ENCODE measurements around the gene FIBCD1.

The FIBCD1 gene

DNA sequence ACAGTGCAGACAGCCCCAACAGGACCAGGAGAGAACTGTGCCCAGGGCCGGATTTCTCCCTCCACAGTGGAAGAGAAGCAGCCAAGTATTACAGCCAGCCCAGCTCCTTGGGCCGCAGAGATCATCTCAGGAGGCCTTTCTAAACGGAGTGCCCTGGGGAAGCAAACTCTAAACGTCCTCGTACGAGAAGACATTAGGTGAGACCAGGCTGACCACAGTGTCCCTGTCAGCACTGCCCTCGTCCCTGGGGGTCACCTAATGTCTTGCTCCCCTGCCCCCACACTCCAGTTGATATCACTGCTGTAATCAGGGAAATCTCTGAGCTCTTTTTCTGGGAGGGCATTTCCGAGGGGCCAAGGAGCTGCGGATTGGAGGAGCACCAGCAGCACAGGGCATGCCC is 48.9 kb downstream of the FIBCD1 start:
- no peak overlapping the region for H3K4me3 ChIP-seq (ENCODE audit: low read length)
- TF ChIP-seq, protein P1, sequence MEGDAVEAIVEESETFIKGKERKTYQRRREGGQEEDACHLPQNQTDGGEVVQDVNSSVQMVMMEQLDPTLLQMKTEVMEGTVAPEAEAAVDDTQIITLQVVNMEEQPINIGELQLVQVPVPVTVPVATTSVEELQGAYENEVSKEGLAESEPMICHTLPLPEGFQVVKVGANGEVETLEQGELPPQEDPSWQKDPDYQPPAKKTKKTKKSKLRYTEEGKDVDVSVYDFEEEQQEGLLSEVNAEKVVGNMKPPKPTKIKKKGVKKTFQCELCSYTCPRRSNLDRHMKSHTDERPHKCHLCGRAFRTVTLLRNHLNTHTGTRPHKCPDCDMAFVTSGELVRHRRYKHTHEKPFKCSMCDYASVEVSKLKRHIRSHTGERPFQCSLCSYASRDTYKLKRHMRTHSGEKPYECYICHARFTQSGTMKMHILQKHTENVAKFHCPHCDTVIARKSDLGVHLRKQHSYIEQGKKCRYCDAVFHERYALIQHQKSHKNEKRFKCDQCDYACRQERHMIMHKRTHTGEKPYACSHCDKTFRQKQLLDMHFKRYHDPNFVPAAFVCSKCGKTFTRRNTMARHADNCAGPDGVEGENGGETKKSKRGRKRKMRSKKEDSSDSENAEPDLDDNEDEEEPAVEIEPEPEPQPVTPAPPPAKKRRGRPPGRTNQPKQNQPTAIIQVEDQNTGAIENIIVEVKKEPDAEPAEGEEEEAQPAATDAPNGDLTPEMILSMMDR (conservative IDR thresholded peaks at IDR 0.05; ENCODE audit: low read length) = no peak
- DNase-seq (ENCODE audit: low read depth) = no peak

DNA sequence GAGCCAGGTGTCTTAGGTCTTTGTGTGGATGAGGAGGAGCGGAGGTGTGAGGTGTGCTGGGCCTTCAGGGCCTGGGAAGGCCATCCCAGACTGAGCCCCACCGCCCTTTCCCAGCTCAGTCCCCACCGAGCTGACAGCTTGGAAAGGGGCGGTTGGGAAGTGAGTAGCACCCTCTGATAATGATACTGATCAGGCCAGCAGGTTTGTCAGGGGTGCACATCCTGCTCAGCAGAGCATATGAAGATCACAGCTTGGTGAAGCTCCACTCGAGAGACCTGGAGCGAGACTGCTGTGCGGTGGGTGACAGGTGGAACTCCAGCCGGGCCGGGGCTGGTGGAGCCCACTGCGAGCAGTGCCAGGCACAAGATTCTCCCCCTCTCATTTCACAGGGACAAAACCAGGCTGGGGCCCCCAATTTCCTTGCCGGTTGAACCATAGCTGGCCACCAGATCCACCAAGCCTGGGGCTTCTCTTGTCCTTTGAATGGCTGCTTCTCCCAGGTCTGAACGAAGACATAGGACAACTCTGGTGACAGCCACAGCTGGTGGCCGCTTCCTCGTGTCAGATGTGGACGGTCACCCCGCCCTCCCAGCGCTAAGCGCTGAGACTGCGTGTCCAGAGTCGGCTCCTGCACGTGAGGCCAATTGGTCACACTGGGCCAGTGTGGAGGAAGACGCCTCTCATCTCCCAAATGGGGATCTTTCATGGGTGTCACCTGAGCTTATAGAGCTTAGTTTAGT is 50.7 kb downstream of the FIBCD1 start:
- no peak overlapping the region for H3K4me3 ChIP-seq (ENCODE audit: low read length)
- TF ChIP-seq, protein P1 (conservative IDR thresholded peaks at IDR 0.05; ENCODE audit: low read length) = no peak
- DNase-seq (ENCODE audit: low read depth) = no peak

DNA sequence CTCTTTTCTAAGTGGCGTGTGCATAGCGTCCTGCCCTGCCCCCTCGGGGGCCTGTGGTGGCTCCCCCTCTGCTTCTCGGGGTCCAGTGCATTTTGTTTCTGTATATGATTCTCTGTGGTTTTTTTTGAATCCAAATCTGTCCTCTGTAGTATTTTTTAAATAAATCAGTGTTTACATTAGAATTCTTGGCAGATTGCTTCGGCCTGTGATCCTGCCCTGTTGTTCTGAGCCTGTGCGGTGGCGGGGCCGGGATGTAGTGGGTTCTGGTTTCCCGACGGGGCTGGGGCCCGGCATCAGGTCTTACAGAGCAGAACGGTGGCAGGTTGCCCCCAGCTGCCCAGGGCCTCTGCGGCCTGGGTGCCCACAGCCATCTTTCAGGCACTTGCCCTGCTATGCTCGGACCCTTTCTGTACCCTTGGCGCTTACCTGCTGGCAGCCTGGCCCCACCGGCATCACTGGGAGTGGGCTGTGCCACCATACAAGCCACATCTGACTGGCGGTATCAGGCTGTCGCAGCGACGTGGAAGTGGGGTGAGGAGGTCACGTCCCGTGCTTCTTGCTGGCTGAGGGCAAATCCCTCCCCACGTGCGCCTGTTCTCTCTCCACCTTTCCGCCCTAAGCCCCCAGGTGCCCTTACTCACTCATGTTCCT is 51.4 kb downstream of the FIBCD1 start:
- no peak overlapping the region for H3K4me3 ChIP-seq (ENCODE audit: low read length)
- TF ChIP-seq, protein P1 (conservative IDR thresholded peaks at IDR 0.05; ENCODE audit: low read length) = no peak
- no peak for DNase-seq (ENCODE audit: low read depth)

DNA sequence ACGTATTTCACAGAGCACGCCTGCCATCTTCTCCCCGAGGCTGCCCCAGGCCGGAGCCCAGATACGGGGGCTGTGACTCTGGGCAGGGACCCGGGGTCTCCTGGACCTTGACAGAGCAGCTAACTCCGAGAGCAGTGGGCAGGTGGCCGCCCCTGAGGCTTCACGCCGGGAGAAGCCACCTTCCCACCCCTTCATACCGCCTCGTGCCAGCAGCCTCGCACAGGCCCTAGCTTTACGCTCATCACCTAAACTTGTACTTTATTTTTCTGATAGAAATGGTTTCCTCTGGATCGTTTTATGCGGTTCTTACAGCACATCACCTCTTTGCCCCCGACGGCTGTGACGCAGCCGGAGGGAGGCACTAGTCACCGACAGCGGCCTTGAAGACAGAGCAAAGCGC is 52.1 kb downstream of the FIBCD1 start:
- no peak for DNase-seq (ENCODE audit: low read depth)
- TF ChIP-seq, protein P1 (conservative IDR thresholded peaks at IDR 0.05; ENCODE audit: low read length) = no peak
- no peak overlapping the region for H3K4me3 ChIP-seq (ENCODE audit: low read length)

DNA sequence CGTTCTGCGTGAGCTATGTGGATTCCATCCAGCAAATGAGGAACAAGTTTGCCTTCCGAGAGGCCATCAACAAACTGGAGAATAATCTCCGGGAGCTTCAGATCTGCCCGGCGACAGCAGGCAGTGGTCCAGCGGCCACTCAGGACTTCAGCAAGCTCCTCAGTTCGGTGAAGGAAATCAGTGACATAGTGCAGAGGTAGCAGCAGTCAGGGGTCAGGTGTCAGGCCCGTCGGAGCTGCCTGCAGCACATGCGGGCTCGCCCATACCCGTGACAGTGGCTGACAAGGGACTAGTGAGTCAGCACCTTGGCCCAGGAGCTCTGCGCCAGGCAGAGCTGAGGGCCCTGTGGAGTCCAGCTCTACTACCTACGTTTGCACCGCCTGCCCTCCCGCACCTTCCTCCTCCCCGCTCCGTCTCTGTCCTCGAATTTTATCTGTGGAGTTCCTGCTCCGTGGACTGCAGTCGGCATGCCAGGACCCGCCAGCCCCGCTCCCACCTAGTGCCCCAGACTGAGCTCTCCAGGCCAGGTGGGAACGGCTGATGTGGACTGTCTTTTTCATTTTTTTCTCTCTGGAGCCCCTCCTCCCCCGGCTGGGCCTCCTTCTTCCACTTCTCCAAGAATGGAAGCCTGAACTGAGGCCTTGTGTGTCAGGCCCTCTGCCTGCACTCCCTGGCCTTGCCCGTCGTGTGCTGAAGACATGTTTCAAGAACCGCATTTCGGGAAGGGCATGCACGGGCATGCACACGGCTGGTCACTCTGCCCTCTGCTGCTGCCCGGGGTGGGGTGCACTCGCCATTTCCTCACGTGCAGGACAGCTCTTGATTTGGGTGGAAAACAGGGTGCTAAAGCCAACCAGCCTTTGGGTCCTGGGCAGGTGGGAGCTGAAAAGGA is 53.3 kb downstream of the FIBCD1 start:
- TF ChIP-seq, protein P1 (conservative IDR thresholded peaks at IDR 0.05; ENCODE audit: low read length) = no peak
- no peak for DNase-seq (ENCODE audit: low read depth)
- no peak overlapping the region for H3K4me3 ChIP-seq (ENCODE audit: low read length)

DNA sequence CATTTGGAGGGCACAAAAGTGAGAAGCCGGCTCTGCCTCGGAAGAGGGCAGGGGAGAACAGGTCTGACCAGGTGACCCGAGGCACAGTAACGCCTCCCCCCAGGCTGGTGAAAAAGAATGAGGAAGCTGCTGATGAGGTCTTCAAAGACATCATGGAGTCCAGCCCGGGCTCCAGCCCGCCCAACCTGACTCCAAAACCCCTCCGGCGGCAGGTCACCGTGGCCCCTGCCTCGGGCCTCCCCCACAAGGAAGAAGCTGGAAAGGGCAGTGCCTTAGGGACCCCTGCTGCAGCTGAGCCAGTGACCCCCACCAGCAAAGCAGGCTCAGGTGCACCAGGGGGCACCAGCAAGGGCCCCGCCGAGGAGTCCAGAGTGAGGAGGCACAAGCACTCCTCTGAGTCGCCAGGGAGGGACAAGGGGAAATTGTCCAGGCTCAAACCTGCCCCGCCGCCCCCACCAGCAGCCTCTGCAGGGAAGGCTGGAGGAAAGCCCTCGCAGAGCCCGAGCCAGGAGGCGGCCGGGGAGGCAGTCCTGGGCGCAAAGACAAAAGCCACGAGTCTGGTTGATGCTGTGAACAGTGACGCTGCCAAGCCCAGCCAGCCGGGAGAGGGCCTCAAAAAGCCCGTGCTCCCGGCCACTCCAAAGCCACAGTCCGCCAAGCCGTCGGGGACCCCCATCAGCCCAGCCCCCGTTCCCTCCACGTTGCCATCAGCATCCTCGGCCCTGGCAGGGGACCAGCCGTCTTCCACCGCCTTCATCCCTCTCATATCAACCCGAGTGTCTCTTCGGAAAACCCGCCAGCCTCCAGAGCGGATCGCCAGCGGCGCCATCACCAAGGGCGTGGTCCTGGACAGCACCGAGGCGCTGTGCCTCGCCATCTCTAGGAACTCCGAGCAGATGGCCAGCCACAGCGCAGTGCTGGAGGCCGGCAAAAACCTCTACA is 54.2 kb downstream of the FIBCD1 start:
- TF ChIP-seq, protein P1 (conservative IDR thresholded peaks at IDR 0.05; ENCODE audit: low read length) = no peak
- no peak overlapping the region for H3K4me3 ChIP-seq (ENCODE audit: low read length)
- no peak for DNase-seq (ENCODE audit: low read depth)
